Stimulated activated CD4-positive, alpha-beta T cell treated with anti-CD3 and anti-CD28 coated beads, Interleukin-12 subunit alpha, Interleukin-12 subunit beta, amount 100 ng/mL, for 4 hours (primary cell): ENCODE measurements around the gene POLR2C.
"Not testable (repeated sequence)": the region's sequence is repeated elsewhere in the genome, so short reads cannot be mapped to it uniquely, and the experiment has no call there.

Experiments
- DNase-seq: peaks from one replicate; pipeline ENCODE4 v3.0.0-alpha.2; 2020

The POLR2C gene

GRCh38 chr16:57462209-57462977, at the start of gene POLR2C:
Gene POLR2C (plus strand): TSS chr16:57462679. CDS start chr16:57462725, 46 bp downstream.
- DNase-seq, result peak; percentile 94

DNA sequence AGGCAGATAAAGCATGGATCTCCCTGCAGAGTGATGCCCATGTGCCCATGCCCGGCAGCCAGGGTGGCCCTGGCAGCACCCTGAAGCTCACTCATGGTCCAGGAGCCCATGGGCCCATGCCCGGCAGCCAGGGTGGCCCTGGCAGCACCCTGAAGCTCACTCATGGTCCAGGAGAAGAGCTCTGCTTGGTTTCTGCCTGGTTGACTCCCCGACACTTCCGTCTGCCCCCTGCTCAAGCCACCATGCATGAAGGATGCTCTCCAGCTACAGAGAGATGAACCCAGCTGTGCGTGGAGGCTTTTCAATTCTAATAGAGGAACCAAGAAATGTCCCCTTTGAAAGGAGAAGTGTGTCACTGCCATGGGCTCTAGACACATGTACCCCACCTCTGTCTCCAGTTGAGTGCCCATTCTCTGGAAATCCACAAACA, 49.2 kb upstream of the POLR2C start:
- no peak for DNase-seq

GRCh38 chr16:57413733-57414132, 48.7 kb upstream of the POLR2C start:
- no peak for DNase-seq

GRCh38 chr16:57416084-57416483, 46.4 kb upstream of the POLR2C start:
- DNase-seq, result no peak

GRCh38 chr16:57419506-57419905, 43.0 kb upstream of the POLR2C start:
- no peak for DNase-seq

DNA sequence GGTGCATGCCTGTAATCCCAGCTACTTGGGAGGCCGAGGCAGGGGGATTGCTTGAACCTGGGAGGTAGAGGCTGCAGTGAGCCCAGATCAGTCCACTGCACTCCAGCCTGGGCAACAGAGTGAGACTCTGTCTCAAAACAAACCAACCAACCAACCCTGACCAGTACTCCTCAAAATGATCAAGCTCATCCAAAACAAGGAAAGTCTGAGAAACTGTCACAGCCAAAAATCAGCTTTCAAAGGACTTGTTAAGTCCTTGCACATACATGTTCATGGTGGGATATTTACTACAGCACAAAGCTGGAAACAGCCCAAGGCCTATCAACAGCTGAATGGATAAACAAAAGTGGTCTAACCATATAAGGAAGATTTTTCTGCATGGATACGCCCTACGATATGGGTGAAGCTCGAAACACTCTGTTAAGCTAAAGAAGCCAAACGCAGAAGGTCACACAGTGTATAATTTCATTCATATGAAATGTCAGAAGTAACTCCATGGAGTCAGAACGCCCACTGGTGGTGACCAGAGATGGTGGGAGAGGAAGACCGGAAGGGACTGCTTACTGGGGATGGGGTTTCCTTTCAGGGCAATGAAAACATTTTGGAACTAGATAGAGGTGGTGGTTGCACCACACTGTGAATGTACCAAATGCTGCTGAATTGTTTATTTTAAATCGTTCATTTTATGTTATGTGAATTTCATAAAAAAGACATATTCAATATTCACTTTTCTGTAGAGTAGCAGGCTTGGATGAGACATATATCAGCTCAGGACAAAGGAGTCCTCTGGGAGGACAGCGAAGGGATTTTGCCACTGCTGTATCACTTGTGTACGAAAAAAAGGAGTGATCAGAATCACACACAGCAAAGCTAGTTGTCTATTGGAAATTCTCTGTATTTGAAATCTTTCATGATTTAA, 40.2 kb upstream of the POLR2C start:
- DNase-seq, result no peak

DNA sequence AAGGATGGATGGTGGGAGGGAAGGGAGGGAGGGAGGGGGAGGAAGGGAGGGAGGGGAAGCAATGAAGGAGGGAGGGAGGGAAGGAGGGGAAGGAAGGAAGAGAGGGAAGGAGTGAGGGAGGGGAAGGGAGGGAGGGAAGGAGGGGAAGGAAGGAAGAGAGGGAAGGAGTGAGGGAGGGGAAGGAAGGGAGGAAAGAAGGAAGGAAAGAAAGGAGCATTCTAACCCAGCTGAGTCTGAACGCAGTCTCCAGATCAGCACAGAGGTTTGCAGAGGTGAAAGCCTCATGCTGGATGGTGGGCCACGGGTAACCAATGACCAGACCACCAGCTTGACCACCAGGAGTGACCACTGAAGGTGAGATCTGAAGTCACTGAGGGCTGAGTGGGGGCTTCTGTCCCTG, 39.3 kb upstream of the POLR2C start:
- no peak for DNase-seq

GRCh38 chr16:57424583-57424982, 37.9 kb upstream of the POLR2C start:
- no peak for DNase-seq

GRCh38 chr16:57426356-57426755, 36.1 kb upstream of the POLR2C start:
- no peak for DNase-seq

- DNase-seq, result no peak
These were observed 35.2 kb upstream of the POLR2C start for GRCh38 chr16:57427307-57427706.

DNA sequence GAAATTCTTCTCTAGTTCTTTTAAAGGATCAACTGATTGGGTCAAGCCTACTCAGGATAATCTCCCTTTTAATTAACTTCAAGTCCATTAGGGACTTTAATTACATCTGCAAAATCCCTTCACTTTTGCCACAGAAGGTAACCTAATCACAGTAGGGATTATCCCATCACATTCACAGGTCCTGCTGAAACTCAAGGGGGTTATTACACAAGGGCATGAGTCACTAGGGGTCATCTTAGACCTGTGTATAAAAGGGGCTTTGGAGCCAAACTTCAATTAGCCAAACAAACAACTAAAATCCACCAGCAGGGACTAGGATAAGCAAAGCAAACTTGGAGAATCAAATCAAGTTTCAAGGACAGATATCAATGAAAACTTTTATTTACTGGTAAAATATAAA, 34.7 kb upstream of the POLR2C start:
- no peak for DNase-seq

DNA sequence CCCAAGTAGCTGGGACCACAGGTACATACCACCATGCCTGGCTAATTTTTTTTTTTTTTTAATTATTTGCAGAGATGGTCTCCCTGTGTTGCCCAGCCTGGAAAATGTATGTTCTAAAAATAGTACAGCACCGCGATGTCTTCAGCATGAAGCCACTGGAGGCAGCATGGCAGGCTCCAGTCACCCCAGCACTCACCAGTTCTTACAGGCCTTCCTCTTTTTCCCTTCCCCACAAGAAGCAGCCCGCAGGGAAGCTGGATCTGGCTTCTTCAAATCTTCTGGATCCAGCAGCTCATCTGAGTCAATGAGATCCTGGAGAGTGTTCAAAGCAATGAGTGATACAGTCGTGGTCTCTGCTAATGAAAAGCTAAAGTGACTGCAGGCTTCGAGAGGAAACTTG, 31.5 kb upstream of the POLR2C start:
- DNase-seq, result no peak

DNA sequence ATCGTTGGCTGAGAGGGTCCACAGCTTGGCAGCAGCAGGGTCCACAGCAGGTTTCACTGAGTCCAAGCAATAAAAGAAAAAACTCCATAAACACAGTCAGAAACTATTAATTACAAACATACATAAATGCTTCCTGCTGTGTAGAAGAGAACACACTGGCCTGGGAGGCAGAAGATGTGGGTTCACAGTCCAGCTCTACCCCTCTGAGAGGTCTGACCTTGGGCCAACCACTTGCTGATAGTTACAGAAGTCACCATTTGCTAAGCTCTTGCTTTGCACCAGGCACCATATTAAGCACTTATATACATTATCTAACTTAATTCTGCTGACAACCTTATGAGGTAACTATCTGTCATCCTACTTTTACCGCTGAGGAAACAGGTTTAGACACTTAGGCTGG, 30.0 kb upstream of the POLR2C start:
- DNase-seq, result no peak

DNA sequence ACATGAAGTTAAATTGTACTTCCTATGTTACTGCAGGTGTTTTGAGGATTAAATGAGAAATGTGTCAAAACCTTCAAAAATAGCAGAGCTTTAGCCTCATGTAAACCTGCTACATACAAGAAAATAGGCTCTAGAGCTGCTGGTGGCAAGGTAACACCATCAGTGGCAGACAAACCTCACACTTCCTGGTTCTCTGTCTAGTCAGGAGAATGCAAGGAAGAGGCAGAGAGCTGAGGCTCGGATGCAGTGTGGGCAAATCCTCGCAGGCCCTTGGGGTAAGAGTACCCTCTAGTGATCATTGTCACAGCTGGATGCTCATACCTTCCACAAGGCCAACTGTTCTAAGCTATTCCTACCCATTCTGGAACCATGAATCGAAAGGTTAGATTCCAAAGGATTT, 29.5 kb upstream of the POLR2C start:
- no peak for DNase-seq

DNA sequence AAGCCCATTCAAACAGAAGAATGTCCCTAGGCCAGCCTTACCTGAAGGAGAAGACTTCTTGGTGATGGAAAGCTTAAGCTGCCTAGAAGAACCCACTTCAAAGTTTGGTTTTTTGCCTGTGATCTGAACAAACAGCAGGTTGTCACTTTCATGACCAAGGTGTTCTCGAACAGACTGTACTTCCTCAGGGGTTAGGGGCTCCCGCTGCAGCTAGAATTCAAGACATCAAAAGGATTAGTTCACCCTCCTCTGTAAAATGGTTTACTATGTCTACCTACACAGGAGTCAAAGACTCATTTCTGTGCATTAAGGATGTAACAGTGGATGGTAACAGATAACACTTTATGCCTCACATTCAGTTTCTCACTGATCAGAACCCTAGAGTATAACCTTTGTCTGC, 28.5 kb upstream of the POLR2C start:
- DNase-seq, result no peak

DNA sequence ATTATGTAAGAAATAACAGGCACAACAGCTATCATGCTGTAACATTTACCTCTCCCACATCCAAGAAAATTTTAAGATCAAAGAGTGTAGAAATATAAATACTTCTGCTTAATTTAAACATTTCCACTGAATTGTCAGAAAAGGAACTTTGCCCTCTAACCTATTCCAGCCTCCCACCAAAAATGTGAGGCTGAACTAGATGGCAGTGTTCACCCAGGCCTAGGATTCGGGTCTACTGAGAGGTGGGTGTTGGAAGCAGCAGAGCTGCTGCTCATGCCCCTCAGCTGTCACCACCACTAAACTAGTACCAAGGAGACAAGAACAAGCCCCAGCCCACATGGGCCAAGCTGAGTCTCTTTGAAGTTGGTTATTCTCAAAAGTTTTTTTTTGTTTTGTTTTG, 26.6 kb upstream of the POLR2C start:
- DNase-seq, result no peak

DNA sequence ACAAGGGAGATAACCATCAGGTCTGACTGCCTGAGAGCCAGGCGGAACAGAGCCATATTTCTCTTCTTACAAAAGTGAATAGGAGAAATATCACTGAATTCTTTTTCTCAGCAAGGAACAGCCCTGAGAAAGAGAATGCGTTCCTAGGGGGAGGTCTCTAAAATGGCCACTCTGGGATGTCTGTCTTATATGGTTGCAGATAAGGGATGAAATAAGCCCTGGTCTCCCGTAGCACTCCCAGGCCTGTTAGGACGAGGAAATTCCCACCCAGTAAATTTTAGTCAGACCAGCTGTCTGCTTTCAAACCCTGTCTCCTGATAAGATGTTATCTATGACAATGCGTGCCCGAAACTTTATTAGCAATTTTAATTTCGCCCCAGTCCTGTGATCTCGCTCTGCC, 22.5 kb upstream of the POLR2C start:
- not testable (repeated sequence) for DNase-seq

GRCh38 chr16:57440551-57440950, 21.9 kb upstream of the POLR2C start:
- not testable (repeated sequence) for DNase-seq

DNA sequence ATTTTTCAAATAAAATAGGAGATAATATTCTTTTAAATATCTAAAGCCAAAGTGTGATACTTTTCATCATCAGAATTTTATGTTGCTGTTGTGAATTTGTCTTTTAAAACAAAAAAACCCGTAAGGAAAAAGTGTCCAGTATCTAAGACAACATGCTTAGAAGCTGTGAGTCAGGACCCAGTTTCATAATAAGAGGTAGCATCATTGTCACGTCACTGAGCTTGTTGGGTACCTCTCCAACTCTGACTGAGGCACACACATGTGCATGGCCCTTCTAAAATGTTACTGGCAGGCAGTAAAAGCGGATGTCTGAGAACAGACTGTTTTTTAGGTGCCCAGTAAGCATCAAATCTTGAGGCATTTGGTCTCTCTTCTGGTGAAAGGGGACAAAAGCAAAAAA, 17.8 kb upstream of the POLR2C start:
- DNase-seq, result no peak

DNA sequence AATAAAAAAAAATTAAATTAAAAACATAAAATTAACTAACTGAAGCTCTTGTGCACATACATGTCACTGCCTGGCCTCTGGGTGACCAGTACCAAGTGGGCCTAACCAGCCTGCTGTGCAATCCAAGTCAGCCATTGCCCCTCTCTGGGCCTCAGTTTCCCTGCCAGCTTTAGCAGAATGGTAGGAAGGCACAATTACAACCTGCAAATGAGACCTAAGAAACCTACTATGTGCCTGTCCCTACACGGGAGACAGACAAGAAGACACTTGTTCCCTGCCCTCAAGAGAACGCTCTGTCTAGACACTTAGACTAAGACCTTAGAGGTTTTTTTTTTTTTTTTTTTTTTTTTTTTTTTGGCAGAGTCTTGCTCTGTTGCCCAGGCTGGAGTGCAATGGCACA, 17.0 kb upstream of the POLR2C start:
- DNase-seq, result no peak

DNA sequence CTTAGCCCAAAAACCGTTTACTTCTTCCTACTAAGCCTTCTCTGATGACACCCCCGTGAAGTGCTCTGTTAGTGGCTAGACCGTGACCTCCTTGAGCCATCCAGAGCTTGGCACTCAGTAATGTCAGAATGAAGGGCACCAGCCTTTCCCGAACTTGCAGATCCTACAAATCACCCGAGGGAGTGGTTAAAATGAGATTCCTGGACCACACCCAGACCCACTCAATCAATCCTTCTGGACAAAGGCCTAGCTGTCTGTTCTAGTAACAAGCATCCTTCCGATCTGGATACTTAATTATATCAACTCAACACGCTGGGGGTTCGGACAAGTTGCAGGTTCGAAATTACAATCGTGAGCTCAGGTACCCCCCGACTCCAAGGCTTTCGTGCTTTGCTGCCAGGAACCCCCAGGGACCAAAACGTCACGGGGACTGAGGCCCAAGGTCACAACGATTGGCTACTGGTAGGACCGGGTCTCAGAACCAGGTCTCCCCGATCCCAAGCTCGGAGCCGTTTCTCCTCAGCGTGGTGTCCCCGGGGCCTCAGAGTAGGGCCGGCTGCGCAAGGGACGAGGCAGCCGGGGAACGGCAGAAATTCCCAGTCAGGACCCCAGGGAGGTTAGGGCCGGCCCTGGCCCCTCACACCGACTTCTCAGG, 15.8 kb upstream of the POLR2C start:
- DNase-seq, result no peak

GRCh38 chr16:57447186-57447962, 15.1 kb upstream of the POLR2C start, which contains the start of the genes CIAPIN1 and COQ9:
Gene CIAPIN1 (minus strand): TSS chr16:57447385. CDS start chr16:57440928, 6,457 bp downstream.
Gene COQ9 (plus strand): TSS chr16:57447479. CDS start chr16:57447506, 27 bp downstream.
- DNase-seq, result peak; percentile 89
